WTC11 (cell line): ENCODE data around the gene MFSD1. TPM values are rescaled to one million over a fixed set of nuclear protein-coding genes. Genes with fewer than 3 reads are reported as not detected.

Experiments
- ATAC-seq: fragments of 200-7000 bp; cut with Tn5 transposase; 2 replicates; pipeline ENCODE4 v1.10.0; 2021; ENCODE audit warnings: mild to moderate bottlenecking, moderate library complexity
- CTCF ChIA-PET: fragments of 300-600 bp; sonication (Branson Sonifier 250); formaldehyde crosslinking; loops from one replicate; lab custom pipeline; 2021; ENCODE audit warnings: antibody characterized with exemption; lab: Charles Lee
- POLR2A ChIA-PET: fragments of 350-600 bp; sonication (Branson Sonifier 250); formaldehyde crosslinking; loops from one replicate; lab custom pipeline; 2021; ENCODE audit warnings: antibody characterized with exemption; lab: Charles Lee
- DNase-seq: peaks from one replicate; pipeline ENCODE4 v3.0.0; 2021; ENCODE audit warnings: low spot score
- H3K27ac Mint-ChIP-seq: 2 replicates; pipeline ENCODE4 v1.8.0; 2021; ENCODE audit warnings: mixed read lengths
- H3K27me3 Mint-ChIP-seq: 2 replicates; pipeline ENCODE4 v1.8.0; 2021; ENCODE audit warnings: low read depth, mild to moderate bottlenecking, moderate library complexity, mixed read lengths
- H3K36me3 Mint-ChIP-seq: 2 replicates; pipeline ENCODE4 v1.8.0; 2021; ENCODE audit warnings: mixed read lengths
- H3K4me1 Mint-ChIP-seq: 2 replicates; pipeline ENCODE4 v1.8.0; 2022; ENCODE audit warnings: mixed read lengths
- H3K4me3 Mint-ChIP-seq: 2 replicates; pipeline ENCODE4 v1.8.0; 2021; ENCODE audit warnings: mild to moderate bottlenecking, moderate library complexity, mixed read lengths
- H3K9me3 Mint-ChIP-seq: 2 replicates; pipeline ENCODE4 v1.8.0; 2021; ENCODE audit warnings: mixed read lengths
- EMX1 ChIP-seq: fragments of 250-450 bp; sonication (Bioruptor Pico); IDR thresholded peaks from 2 replicates; pipeline ENCODE4 v1.8.0; 2021; ENCODE audit warnings: mild to moderate bottlenecking
- FOXJ3 ChIP-seq: sonication (generic); formaldehyde crosslinking; IDR thresholded peaks from 2 replicates; pipeline ENCODE4 v1.9.0; 2021; ENCODE audit warnings: missing genetic modification reagents, mild to moderate bottlenecking, borderline replicate concordance
- FOXK1 ChIP-seq: sonication (generic); formaldehyde crosslinking; IDR thresholded peaks from 2 replicates; pipeline ENCODE4 v1.8.0; 2022; ENCODE audit warnings: mild to moderate bottlenecking, moderate library complexity, missing genetic modification reagents
- FOXP1 ChIP-seq: sonication (generic); formaldehyde crosslinking; IDR thresholded peaks from 2 replicates; pipeline ENCODE4 v1.8.0; 2022; ENCODE audit warnings: missing genetic modification reagents, mild to moderate bottlenecking, moderate library complexity, borderline replicate concordance
- HMGA2 ChIP-seq: fragments of 250-450 bp; sonication (Bioruptor Pico); IDR thresholded peaks from 2 replicates; pipeline ENCODE4 v1.4.0; 2021; ENCODE audit warnings: mild to moderate bottlenecking, moderate library complexity
- IRF2 ChIP-seq: sonication (generic); formaldehyde crosslinking; IDR thresholded peaks from 2 replicates; pipeline ENCODE4 v1.8.0; 2022; ENCODE audit warnings: low read depth, missing genetic modification reagents, borderline replicate concordance
- JUN ChIP-seq: sonication (generic); formaldehyde crosslinking; IDR thresholded peaks from 2 replicates; pipeline ENCODE4 v1.8.0; 2023; ENCODE audit warnings: mild to moderate bottlenecking, missing genetic modification reagents
- KAT7 ChIP-seq: sonication (generic); formaldehyde crosslinking; IDR thresholded peaks from 2 replicates; pipeline ENCODE4 v1.8.1; 2023; ENCODE audit warnings: missing genetic modification reagents, mild to moderate bottlenecking, borderline replicate concordance
- MXD4 ChIP-seq: fragments of 250-450 bp; sonication (Bioruptor Pico); IDR thresholded peaks from 2 replicates; pipeline ENCODE4 v1.8.0; 2021; ENCODE audit warnings: mild to moderate bottlenecking, moderate library complexity, borderline replicate concordance
- NFE2L1 ChIP-seq: sonication (generic); formaldehyde crosslinking; IDR thresholded peaks from 2 replicates; pipeline ENCODE4 v1.8.1; 2023; ENCODE audit warnings: missing genetic modification reagents
- NFYB ChIP-seq: sonication (generic); formaldehyde crosslinking; conservative IDR thresholded peaks from 2 replicates; pipeline ENCODE4 v1.8.0; 2022; ENCODE audit warnings: low read depth, missing genetic modification reagents
- NR2C2 ChIP-seq: sonication (generic); formaldehyde crosslinking; IDR thresholded peaks from 2 replicates; pipeline ENCODE4 v1.8.0; 2022; ENCODE audit warnings: mild to moderate bottlenecking, missing genetic modification reagents
- NR3C1 ChIP-seq: sonication (generic); formaldehyde crosslinking; conservative IDR thresholded peaks from 2 replicates; pipeline ENCODE4 v1.8.1; 2023; ENCODE audit warnings: low read depth, mild to moderate bottlenecking, missing genetic modification reagents
- RELA ChIP-seq: sonication (generic); formaldehyde crosslinking; IDR thresholded peaks from 2 replicates; pipeline ENCODE4 v1.8.1; 2022; ENCODE audit warnings: missing genetic modification reagents, mild to moderate bottlenecking, borderline replicate concordance
- RORB ChIP-seq: fragments of 250-450 bp; sonication (Bioruptor Pico); IDR thresholded peaks from 2 replicates; pipeline ENCODE4 v1.9.0; 2021; ENCODE audit warnings: mild to moderate bottlenecking
- SMAD4 ChIP-seq: sonication (generic); formaldehyde crosslinking; IDR thresholded peaks from 2 replicates; pipeline ENCODE4 v1.8.0; 2022; ENCODE audit warnings: mild to moderate bottlenecking, missing genetic modification reagents
- SOX15 ChIP-seq: fragments of 250-450 bp; sonication (Bioruptor Pico); IDR thresholded peaks from 2 replicates; pipeline ENCODE4 v1.9.0; 2021; ENCODE audit warnings: mild to moderate bottlenecking
- TEAD4 ChIP-seq: sonication (generic); formaldehyde crosslinking; IDR thresholded peaks from 2 replicates; pipeline ENCODE4 v1.8.0; 2022; ENCODE audit warnings: mild to moderate bottlenecking, missing genetic modification reagents
- TP53 ChIP-seq: sonication (generic); formaldehyde crosslinking; IDR thresholded peaks from 2 replicates; pipeline ENCODE4 v1.8.1; 2023; ENCODE audit warnings: mild to moderate bottlenecking, missing genetic modification reagents
- ZBTB21 ChIP-seq: sonication (generic); formaldehyde crosslinking; IDR thresholded peaks from 2 replicates; pipeline ENCODE4 v1.8.1; 2023; ENCODE audit warnings: mild to moderate bottlenecking, missing genetic modification reagents, borderline replicate concordance
- ZNF138 ChIP-seq: sonication (generic); formaldehyde crosslinking; conservative IDR thresholded peaks from 2 replicates; pipeline ENCODE4 v1.8.1; 2022; ENCODE audit warnings: mild to moderate bottlenecking, moderate library complexity, missing genetic modification reagents
- ZNF263 ChIP-seq: sonication (generic); formaldehyde crosslinking; IDR thresholded peaks from 2 replicates; pipeline ENCODE4 v1.8.1; 2022; ENCODE audit warnings: low read depth, mild to moderate bottlenecking, moderate library complexity, missing genetic modification reagents
- ZNF416 ChIP-seq: fragments of 250-450 bp; sonication (Bioruptor Pico); IDR thresholded peaks from 2 replicates; pipeline ENCODE4 v1.9.0; 2021; ENCODE audit warnings: mild to moderate bottlenecking, inconsistent platforms
- ZNF671 ChIP-seq: fragments of 250-450 bp; sonication (Bioruptor Pico); IDR thresholded peaks from 2 replicates; pipeline ENCODE4 v1.8.0; 2021; ENCODE audit warnings: mild to moderate bottlenecking
- total RNA-seq: library from RNA; stranded (reverse); gene quantifications from 3 replicates; pipeline ENCODE4 v1.2.3, GENCODE V29; 2021
- TF ChIP-seq, protein P1 (sequence below): fragments of 200-600 bp; IDR thresholded peaks from 2 replicates; pipeline ENCODE4 v1.8.0; 2022; ENCODE audit warnings: antibody characterized with exemption
- TF ChIP-seq, protein P2 (sequence below): sonication (generic); formaldehyde crosslinking; IDR thresholded peaks from 2 replicates; pipeline ENCODE4 v1.8.1; 2022; ENCODE audit warnings: mild to moderate bottlenecking, missing genetic modification reagents, moderate library complexity, borderline replicate concordance
- TF ChIP-seq, protein P3 (sequence below): sonication (generic); formaldehyde crosslinking; IDR thresholded peaks from 2 replicates; pipeline ENCODE4 v1.8.0; 2023; ENCODE audit warnings: missing genetic modification reagents
- TF ChIP-seq, protein P4 (sequence below): sonication (generic); formaldehyde crosslinking; IDR thresholded peaks from 2 replicates; pipeline ENCODE4 v1.8.1; 2022; ENCODE audit warnings: mild to moderate bottlenecking, moderate library complexity, missing genetic modification reagents
- TF ChIP-seq, protein P5 (sequence below): sonication (generic); formaldehyde crosslinking; IDR thresholded peaks from 2 replicates; pipeline ENCODE4 v1.8.1; 2023; ENCODE audit warnings: mild to moderate bottlenecking, missing genetic modification reagents, moderate library complexity
- TF ChIP-seq, protein P6 (sequence below): sonication (generic); formaldehyde crosslinking; conservative IDR thresholded peaks from 2 replicates; pipeline ENCODE4 v1.8.1; 2022; ENCODE audit warnings: mild to moderate bottlenecking, missing genetic modification reagents

MFSD1 gene
- total RNA-seq, 1 experiment from 2014 or later: 8.2 TPM

DNA sequence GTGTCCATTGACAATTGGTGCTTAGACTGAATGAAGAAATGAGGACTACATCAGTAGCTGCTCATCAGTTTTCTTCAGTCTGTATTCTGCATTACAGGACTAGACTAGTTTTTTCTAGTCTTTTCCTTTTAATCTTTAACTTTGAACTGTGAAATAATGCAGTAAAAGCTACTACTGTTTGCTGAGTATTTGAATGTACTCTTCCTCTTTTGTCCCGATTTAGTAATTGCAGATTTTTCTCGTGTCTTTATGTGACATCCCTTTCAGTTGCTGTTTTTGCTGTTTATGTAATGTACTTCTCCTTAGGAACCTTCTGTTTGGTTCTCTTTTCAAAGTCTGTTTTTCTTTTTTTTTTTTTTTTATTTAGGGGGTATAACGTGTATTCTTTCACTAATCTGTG, 17.4 kb downstream of the MFSD1 start:
- POLR2A ChIA-PET: no interaction called here
- H3K4me1 Mint-ChIP-seq: no peaks in the 10 kb centered on the region
- no peak for ATAC-seq

DNA sequence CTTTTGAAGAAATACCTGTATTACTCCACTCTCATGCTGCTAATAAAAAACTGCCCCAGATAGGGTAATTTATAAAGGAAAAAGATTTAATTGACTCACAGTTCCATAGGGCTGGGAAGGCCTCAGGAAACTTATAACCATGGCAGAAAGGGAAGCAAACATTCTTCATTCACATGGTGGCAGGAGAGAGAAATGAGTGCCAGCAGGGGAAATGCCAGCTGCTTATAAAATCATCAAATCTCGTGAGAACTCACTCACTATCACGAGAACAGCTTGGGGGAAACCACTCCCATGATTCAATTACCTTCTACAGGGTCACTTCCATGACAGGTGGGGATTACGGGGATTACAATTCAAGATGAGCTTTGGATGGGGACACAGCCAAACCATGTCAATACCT, 18.7 kb downstream of the MFSD1 start:
- POLR2A ChIA-PET: no interaction called here
- CTCF ChIA-PET: no interaction called here

More for the DNA sequence above, 17.4 kb downstream of the MFSD1 start:
- H3K36me3 Mint-ChIP-seq: no peaks in the 10 kb centered on the region
- no peaks in the 10 kb centered on the region for H3K27me3 Mint-ChIP-seq
- CTCF ChIA-PET: no interaction called here
- H3K4me3 Mint-ChIP-seq: no peak overlapping the region
- TF ChIP-seq TP53 (no peak), SMAD4 (no peak), ZNF138 (CRISPR knock-in tag) (no peak), TEAD4 (CRISPR knock-in tag) (no peak), ZNF671 (CRISPR knock-in tag) (no peak)
- TF ChIP-seq, protein P1, sequence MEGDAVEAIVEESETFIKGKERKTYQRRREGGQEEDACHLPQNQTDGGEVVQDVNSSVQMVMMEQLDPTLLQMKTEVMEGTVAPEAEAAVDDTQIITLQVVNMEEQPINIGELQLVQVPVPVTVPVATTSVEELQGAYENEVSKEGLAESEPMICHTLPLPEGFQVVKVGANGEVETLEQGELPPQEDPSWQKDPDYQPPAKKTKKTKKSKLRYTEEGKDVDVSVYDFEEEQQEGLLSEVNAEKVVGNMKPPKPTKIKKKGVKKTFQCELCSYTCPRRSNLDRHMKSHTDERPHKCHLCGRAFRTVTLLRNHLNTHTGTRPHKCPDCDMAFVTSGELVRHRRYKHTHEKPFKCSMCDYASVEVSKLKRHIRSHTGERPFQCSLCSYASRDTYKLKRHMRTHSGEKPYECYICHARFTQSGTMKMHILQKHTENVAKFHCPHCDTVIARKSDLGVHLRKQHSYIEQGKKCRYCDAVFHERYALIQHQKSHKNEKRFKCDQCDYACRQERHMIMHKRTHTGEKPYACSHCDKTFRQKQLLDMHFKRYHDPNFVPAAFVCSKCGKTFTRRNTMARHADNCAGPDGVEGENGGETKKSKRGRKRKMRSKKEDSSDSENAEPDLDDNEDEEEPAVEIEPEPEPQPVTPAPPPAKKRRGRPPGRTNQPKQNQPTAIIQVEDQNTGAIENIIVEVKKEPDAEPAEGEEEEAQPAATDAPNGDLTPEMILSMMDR: no peak
- TF ChIP-seq, protein P2, sequence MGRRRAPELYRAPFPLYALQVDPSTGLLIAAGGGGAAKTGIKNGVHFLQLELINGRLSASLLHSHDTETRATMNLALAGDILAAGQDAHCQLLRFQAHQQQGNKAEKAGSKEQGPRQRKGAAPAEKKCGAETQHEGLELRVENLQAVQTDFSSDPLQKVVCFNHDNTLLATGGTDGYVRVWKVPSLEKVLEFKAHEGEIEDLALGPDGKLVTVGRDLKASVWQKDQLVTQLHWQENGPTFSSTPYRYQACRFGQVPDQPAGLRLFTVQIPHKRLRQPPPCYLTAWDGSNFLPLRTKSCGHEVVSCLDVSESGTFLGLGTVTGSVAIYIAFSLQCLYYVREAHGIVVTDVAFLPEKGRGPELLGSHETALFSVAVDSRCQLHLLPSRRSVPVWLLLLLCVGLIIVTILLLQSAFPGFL (CRISPR knock-in tag): no peak
- DNase-seq: no peak
- no peak overlapping the region for H3K27ac Mint-ChIP-seq
- no peaks in the 10 kb centered on the region for H3K9me3 Mint-ChIP-seq

DNA sequence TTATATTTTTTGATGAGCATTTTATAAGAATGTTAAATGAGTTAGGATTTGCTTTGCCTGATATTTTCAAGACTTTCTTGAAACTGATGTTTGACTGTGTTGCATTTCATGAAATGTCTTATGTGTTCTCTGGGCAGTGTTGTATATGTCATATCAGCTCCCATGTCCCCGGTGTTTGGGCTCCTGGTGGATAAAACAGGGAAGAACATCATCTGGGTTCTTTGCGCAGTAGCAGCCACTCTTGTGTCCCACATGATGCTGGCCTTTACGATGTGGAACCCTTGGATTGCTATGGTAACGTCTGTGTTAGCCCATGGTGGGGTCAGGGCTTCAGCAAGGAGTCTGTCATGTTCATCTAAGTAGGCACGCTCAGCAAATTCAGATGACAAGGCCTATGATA, 20.0 kb downstream of the MFSD1 start:
- ChIA-PET CTCF (no interaction called here), POLR2A (no interaction called here)
- no peaks in the 10 kb centered on the region for H3K36me3 Mint-ChIP-seq
- TF ChIP-seq NR3C1 (CRISPR knock-in tag) (no peak), ZNF416 (no peak), RELA (CRISPR knock-in tag) (no peak), KAT7 (CRISPR knock-in tag) (no peak), EMX1 (CRISPR knock-in tag) (no peak), ZNF138 (CRISPR knock-in tag) (no peak), FOXP1 (CRISPR knock-in tag) (no peak), MXD4 (CRISPR knock-in tag) (no peak), IRF2 (CRISPR knock-in tag) (no peak), ZNF671 (CRISPR knock-in tag) (no peak), RORB (CRISPR knock-in tag) (no peak)
- TF ChIP-seq, protein P3, sequence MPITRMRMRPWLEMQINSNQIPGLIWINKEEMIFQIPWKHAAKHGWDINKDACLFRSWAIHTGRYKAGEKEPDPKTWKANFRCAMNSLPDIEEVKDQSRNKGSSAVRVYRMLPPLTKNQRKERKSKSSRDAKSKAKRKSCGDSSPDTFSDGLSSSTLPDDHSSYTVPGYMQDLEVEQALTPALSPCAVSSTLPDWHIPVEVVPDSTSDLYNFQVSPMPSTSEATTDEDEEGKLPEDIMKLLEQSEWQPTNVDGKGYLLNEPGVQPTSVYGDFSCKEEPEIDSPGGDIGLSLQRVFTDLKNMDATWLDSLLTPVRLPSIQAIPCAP (CRISPR knock-in tag): no peak
- TF ChIP-seq, protein P1: no peak
- TF ChIP-seq, protein P4, sequence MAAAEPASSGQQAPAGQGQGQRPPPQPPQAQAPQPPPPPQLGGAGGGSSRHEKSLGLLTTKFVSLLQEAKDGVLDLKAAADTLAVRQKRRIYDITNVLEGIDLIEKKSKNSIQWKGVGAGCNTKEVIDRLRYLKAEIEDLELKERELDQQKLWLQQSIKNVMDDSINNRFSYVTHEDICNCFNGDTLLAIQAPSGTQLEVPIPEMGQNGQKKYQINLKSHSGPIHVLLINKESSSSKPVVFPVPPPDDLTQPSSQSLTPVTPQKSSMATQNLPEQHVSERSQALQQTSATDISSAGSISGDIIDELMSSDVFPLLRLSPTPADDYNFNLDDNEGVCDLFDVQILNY (CRISPR knock-in tag): no peak
- TF ChIP-seq, protein P5, sequence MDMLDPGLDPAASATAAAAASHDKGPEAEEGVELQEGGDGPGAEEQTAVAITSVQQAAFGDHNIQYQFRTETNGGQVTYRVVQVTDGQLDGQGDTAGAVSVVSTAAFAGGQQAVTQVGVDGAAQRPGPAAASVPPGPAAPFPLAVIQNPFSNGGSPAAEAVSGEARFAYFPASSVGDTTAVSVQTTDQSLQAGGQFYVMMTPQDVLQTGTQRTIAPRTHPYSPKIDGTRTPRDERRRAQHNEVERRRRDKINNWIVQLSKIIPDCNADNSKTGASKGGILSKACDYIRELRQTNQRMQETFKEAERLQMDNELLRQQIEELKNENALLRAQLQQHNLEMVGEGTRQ: no peak
- H3K9me3 Mint-ChIP-seq: no peaks in the 10 kb centered on the region
- H3K27ac Mint-ChIP-seq: no peak overlapping the region
- no peak for DNase-seq
- no peak overlapping the region for H3K4me3 Mint-ChIP-seq
- no peaks in the 10 kb centered on the region for H3K4me1 Mint-ChIP-seq
- H3K27me3 Mint-ChIP-seq: no peaks in the 10 kb centered on the region
- ATAC-seq: peak; percentile 26; the same call in 1 of the 2 replicates

More for the DNA sequence above, 18.7 kb downstream of the MFSD1 start:
- H3K27me3 Mint-ChIP-seq: no peaks in the 10 kb centered on the region
- no peak for TF ChIP-seq FOXK1 (CRISPR knock-in tag)
- TF ChIP-seq ZNF263 (CRISPR knock-in tag): no peak
- TF ChIP-seq JUN (CRISPR knock-in tag): no peak
- TF ChIP-seq, protein P4 (CRISPR knock-in tag): no peak
- TF ChIP-seq HMGA2: no peak
- TF ChIP-seq SOX15 (CRISPR knock-in tag): no peak
- no peak for TF ChIP-seq NR2C2 (CRISPR knock-in tag)
- TF ChIP-seq FOXJ3: no peak
- TF ChIP-seq, protein P6, sequence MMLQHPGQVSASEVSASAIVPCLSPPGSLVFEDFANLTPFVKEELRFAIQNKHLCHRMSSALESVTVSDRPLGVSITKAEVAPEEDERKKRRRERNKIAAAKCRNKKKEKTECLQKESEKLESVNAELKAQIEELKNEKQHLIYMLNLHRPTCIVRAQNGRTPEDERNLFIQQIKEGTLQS (CRISPR knock-in tag): no peak
- no peak for TF ChIP-seq ZBTB21 (CRISPR knock-in tag)
- TF ChIP-seq NFYB (CRISPR knock-in tag): no peak
- TF ChIP-seq NFE2L1 (CRISPR knock-in tag): no peak
- TF ChIP-seq, all 79 proteins: peak for 0
- Mint-ChIP-seq H3K27ac (no peak overlapping the region), H3K9me3 (no peaks in the 10 kb centered on the region), H3K4me1 (no peaks in the 10 kb centered on the region), H3K36me3 (no peaks in the 10 kb centered on the region), H3K4me3 (no peak overlapping the region)
- no peak for ATAC-seq
- no peak for DNase-seq
